Fibroblast of villous mesenchyme (primary cell): Measurements from ENCODE around the gene FTO. TPM values are rescaled to one million over a fixed set of nuclear protein-coding genes. Genes with fewer than 3 reads are reported as not detected.
"Not testable (repeated sequence)": the region's sequence is repeated elsewhere in the genome, so short reads cannot be mapped to it uniquely, and the experiment has no call there.

ENCODE experiments used
- DNase-seq: peaks from one replicate; pipeline ENCODE4 v3.0.0-alpha.2; 2010; ENCODE audit warnings: low read depth
- H3K4me3 ChIP-seq: 2 replicates; pipeline ENCODE4 v1.5.1; 2011; ENCODE audit warnings: low read depth, mild to moderate bottlenecking, low read length
- CTCF ChIP-seq: IDR thresholded peaks from 2 replicates; pipeline ENCODE4 v1.5.1; 2012; ENCODE audit warnings: low read depth, mild to moderate bottlenecking, low read length; ENCODE audit not compliant: insufficient read depth
- total RNA-seq: library from RNA; depleted of rRNA; stranded (reverse); fragments of >200 nt; gene quantifications from 2 replicates; pipeline ENCODE4 v1.2.3, GENCODE V29; 2012

The FTO gene
- total RNA-seq, 1 donor: 157 TPM

GRCh38 chr16:54176376-54176901 lies 472.5 kb downstream of the FTO start:
- no peak for TF ChIP-seq CTCF
- no peak overlapping the region for H3K4me3 ChIP-seq

GRCh38 chr16:54177052-54177861 lies 473.3 kb downstream of the FTO start:
- no peak for DNase-seq
- no peak for TF ChIP-seq CTCF
- no peak overlapping the region for H3K4me3 ChIP-seq

More at GRCh38 chr16:54176376-54176901, 472.5 kb downstream of the FTO start:
- DNase-seq: peak; percentile 49

GRCh38 chr16:54177862-54178477 lies 474.0 kb downstream of the FTO start:
- DNase-seq: no peak
- no peak overlapping the region for H3K4me3 ChIP-seq
- no peak for TF ChIP-seq CTCF

GRCh38 chr16:54178478-54178976 lies 474.6 kb downstream of the FTO start:
- DNase-seq: peak; percentile 4
- TF ChIP-seq CTCF: no peak
- H3K4me3 ChIP-seq: no peak overlapping the region

- DNase-seq: no peak
- no peak overlapping the region for H3K4me3 ChIP-seq
- TF ChIP-seq CTCF: no peak
These were observed 476.7 kb downstream of the FTO start for GRCh38 chr16:54180421-54181359.

GRCh38 chr16:54181683-54182329 lies 477.9 kb downstream of the FTO start:
- DNase-seq, H3K4me3 ChIP-seq: not testable (repeated sequence)
